Mammary epithelial cell (primary cell): ENCODE measurements around the gene HSF2.

ENCODE experiments used
- CTCF ChIP-seq, 2 donors: IDR thresholded peaks in 1 of 2; conservative IDR thresholded peaks in 1 of 2; 2 replicates each; pipeline ENCODE4 v1.5.1; 2011 to 2012; ENCODE audit warnings: inconsistent platforms in 2 of 2, low read length in 2 of 2, mild to moderate bottlenecking in 2 of 2, control low read depth in 1 of 2, low read depth in 1 of 2; ENCODE audit not compliant: insufficient read depth in 1 of 2; ENCODE audit errors: extremely low read depth in 1 of 2
- EZH2 ChIP-seq: IDR thresholded peaks from 2 replicates; pipeline ENCODE4 v1.6.1; 2012; ENCODE audit warnings: low read length, inconsistent platforms, borderline replicate concordance

GRCh38 chr6:122429323-122429722 lies 29.9 kb downstream of the HSF2 start:
- TF ChIP-seq CTCF (conservative IDR thresholded peaks at IDR 0.05 in 1 of 2, IDR thresholded peaks at IDR 0.05 in 1 of 2; ENCODE audit: extremely low read depth in 1 of 2, insufficient read depth in 1 of 2, low read depth in 1 of 2, low read length in 2 of 2), result no peak
- TF ChIP-seq EZH2, result no peak
